HG03439 (cell line): ENCODE measurements around the gene HS3ST3A1.

Experiments
- ATAC-seq: cut with Tn5 transposase; IDR thresholded peaks from one replicate; pipeline ENCODE4 v1.9.1; 2021; ENCODE audit warnings: mild to moderate bottlenecking, moderate library complexity; ENCODE audit not compliant: unreplicated experiment

The HS3ST3A1 gene

GRCh38 chr17:13457783-13458182, 143.9 kb downstream of the HS3ST3A1 start:
- no peak for ATAC-seq
